Loucy (cell line): ENCODE measurements around the gene MRTFB.

Experiments used
- H2AFZ ChIP-seq: fragments of 200-600 bp; sonication (generic); 2 replicates; pipeline ENCODE4 v1.6.0; 2016; ENCODE audit warnings: antibody characterized with exemption, mild to moderate bottlenecking, low read length, moderate library complexity
- H3F3A ChIP-seq: fragments of 200-600 bp; 2 replicates; pipeline ENCODE4 v1.6.0; 2016; ENCODE audit warnings: antibody characterized with exemption, low read depth, mild to moderate bottlenecking
- H3K27me3 ChIP-seq: fragments of 200-600 bp; sonication (generic); 2 replicates; pipeline ENCODE4 v1.6.1; 2014; ENCODE audit warnings: low read length, mild to moderate bottlenecking; ENCODE audit not compliant: insufficient read depth, poor library complexity, severe bottlenecking
- H3K36me3 ChIP-seq: fragments of 200-600 bp; sonication (generic); 2 replicates; pipeline ENCODE4 v1.6.1; 2016; ENCODE audit warnings: low read length; ENCODE audit not compliant: insufficient read depth
- H3K4me1 ChIP-seq: fragments of 200-600 bp; sonication (generic); 2 replicates; pipeline ENCODE4 v1.5.1; 2014; ENCODE audit warnings: low read length, mild to moderate bottlenecking; ENCODE audit not compliant: insufficient read depth, poor library complexity, severe bottlenecking
- H3K4me2 ChIP-seq: fragments of 200-600 bp; sonication (generic); 2 replicates; pipeline ENCODE4 v1.6.0; 2014; ENCODE audit warnings: antibody characterized with exemption, low read length, low read depth, mild to moderate bottlenecking; ENCODE audit not compliant: poor library complexity, severe bottlenecking
- H3K4me3 ChIP-seq: fragments of 200-600 bp; sonication (generic); 2 replicates; pipeline ENCODE4 v1.5.1; 2014; ENCODE audit warnings: low read length, mild to moderate bottlenecking, mixed read lengths; ENCODE audit not compliant: poor library complexity, severe bottlenecking
- H3K79me2 ChIP-seq: fragments of 200-600 bp; sonication (generic); 2 replicates; pipeline ENCODE4 v1.6.1; 2014; ENCODE audit warnings: low read length; ENCODE audit not compliant: insufficient read depth
- H3K9ac ChIP-seq: fragments of 200-600 bp; sonication (generic); 2 replicates; pipeline ENCODE4 v1.6.0; 2014; ENCODE audit warnings: mild to moderate bottlenecking, low read depth, low read length, moderate library complexity; ENCODE audit not compliant: poor library complexity, severe bottlenecking
- H3K9me2 ChIP-seq: fragments of 200-600 bp; sonication (generic); replicated peaks from 2 replicates; pipeline ENCODE4 v1.6.1; 2016; ENCODE audit warnings: low read depth, low read length, mixed read lengths
- H3K9me3 ChIP-seq: fragments of 200-600 bp; sonication (generic); 2 replicates; pipeline ENCODE4 v1.6.1; 2014; ENCODE audit warnings: mild to moderate bottlenecking, antibody characterized with exemption, low read length, low read depth; ENCODE audit not compliant: insufficient read depth
- H4K20me1 ChIP-seq: fragments of 200-600 bp; sonication (generic); 2 replicates; pipeline ENCODE4 v1.6.0; 2014; ENCODE audit warnings: antibody characterized with exemption, low read length, mild to moderate bottlenecking; ENCODE audit not compliant: insufficient read depth, poor library complexity, severe bottlenecking
- CTCF ChIP-seq: fragments of 200-600 bp; sonication (generic); conservative IDR thresholded peaks from 2 replicates; pipeline ENCODE4 v1.5.1; 2014; ENCODE audit warnings: mild to moderate bottlenecking, antibody characterized with exemption, low read length
- EZH2phosphoT487 ChIP-seq: fragments of 200-600 bp; IDR thresholded peaks from 2 replicates; pipeline ENCODE4 v1.6.1; 2018; ENCODE audit warnings: antibody characterized with exemption, mild to moderate bottlenecking, moderate library complexity, borderline replicate concordance

MRTFB gene

DNA sequence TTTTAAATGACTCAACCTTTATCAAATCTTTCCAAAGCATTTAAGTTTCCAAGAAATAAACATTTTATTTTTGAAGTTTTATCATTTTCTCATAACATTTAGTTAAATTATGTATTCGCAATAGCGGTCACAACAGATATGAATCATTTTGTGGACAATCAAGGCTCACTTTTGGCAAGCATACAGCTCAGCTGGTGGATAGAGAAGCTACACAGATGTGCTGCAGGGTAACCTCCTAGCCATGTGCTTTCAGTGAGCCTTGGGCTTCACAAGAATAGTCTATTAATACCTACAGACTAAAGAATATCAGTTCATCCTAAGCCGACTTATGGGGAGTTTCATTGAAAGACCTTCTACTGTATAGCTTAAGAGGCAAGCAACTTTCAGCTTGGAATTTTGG is 144.8 kb downstream of the MRTFB start:
- H3K9me2 ChIP-seq, result no peaks in the 10 kb centered on the region
- H3K4me1 ChIP-seq, result no peaks in the 10 kb centered on the region
- H3F3A ChIP-seq, result no peaks in the 10 kb centered on the region
- no peak overlapping the region for H3K4me3 ChIP-seq
- H3K9me3 ChIP-seq, result no peaks in the 10 kb centered on the region
- no peaks in the 10 kb centered on the region for H3K36me3 ChIP-seq
- no peak overlapping the region for H3K4me2 ChIP-seq
- no peak for TF ChIP-seq CTCF
- TF ChIP-seq EZH2phosphoT487, result no peak
- no peaks in the 10 kb centered on the region for H4K20me1 ChIP-seq
- H2AFZ ChIP-seq, result no peak overlapping the region
- no peaks in the 10 kb centered on the region for H3K79me2 ChIP-seq
- H3K9ac ChIP-seq, result no peak overlapping the region
- H3K27me3 ChIP-seq, result no peaks in the 10 kb centered on the region

- Histone ChIP-seq H3K4me2 (no peak overlapping the region), H3K79me2 (no peaks in the 10 kb centered on the region), H3K9me3 (no peaks in the 10 kb centered on the region), H3K36me3 (no peaks in the 10 kb centered on the region), H3K27me3 (no peaks in the 10 kb centered on the region), H3K4me3 (no peak overlapping the region), H3K4me1 (no peaks in the 10 kb centered on the region), H3K9me2 (no peaks in the 10 kb centered on the region), H3F3A (no peaks in the 10 kb centered on the region), H4K20me1 (no peaks in the 10 kb centered on the region), H3K9ac (no peak overlapping the region), H2AFZ (no peak overlapping the region)
- no peak for TF ChIP-seq EZH2phosphoT487
- TF ChIP-seq CTCF, result no peak
These were observed 148.9 kb downstream of the MRTFB start for GRCh38 chr16:14219983-14220382.

DNA sequence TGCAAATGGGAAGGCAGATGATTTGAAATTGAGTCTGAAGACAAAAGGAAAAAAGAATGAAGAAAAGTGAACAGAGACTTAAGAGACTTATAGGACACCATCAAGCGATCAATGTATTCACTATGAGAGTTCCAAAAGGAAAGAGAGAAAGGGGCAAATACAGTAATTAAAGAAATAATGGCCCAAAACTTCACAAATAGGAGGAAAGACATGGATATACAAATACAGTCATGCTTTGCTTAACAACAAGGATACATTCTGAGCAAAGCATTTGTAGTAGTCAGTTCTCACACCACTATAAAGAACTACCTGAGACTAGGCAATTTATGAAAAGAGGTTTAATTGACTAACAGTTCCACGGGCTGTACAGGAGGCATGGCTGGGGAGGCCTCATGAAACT is 152.5 kb downstream of the MRTFB start:
- no peaks in the 10 kb centered on the region for H3K27me3 ChIP-seq
- no peak overlapping the region for H3K4me3 ChIP-seq
- H3K4me1 ChIP-seq, result no peaks in the 10 kb centered on the region
- no peak overlapping the region for H3K9ac ChIP-seq
- no peak for TF ChIP-seq EZH2phosphoT487
- no peak for TF ChIP-seq CTCF
- no peaks in the 10 kb centered on the region for H3K9me3 ChIP-seq
- H3F3A ChIP-seq, result no peaks in the 10 kb centered on the region
- no peaks in the 10 kb centered on the region for H3K36me3 ChIP-seq
- H3K9me2 ChIP-seq, result no peaks in the 10 kb centered on the region
- H3K79me2 ChIP-seq, result no peaks in the 10 kb centered on the region
- H2AFZ ChIP-seq, result no peak overlapping the region
- H3K4me2 ChIP-seq, result no peak overlapping the region
- no peaks in the 10 kb centered on the region for H4K20me1 ChIP-seq
